ENCODE measurements around the gene PHACTR3.

The PHACTR3 gene

GRCh38 chr20:59741073-59741472 is 136.7 kb downstream of the PHACTR3 start:
- Mint-ChIP-seq H3K9me3 (peaks cover 3% of the 10 kb centered on the region), H3K36me3 (ENCODE audit: low read depth) (no peaks in the 10 kb centered on the region), H3K27me3 (ENCODE audit: low read depth) (peaks cover 44% of the 10 kb centered on the region), H3K4me3 (no peak overlapping the region), H3K27ac (no peak overlapping the region), H3K4me1 (no peaks in the 10 kb centered on the region)
- no peak for TF ChIP-seq CTCF (IDR thresholded peaks at IDR 0.05; ENCODE audit: unreplicated experiment in 3 of 3)

- H3K27ac Mint-ChIP-seq = no peak overlapping the region
- peaks cover 3% of the 10 kb centered on the region for H3K9me3 Mint-ChIP-seq
- no peaks in the 10 kb centered on the region for H3K36me3 Mint-ChIP-seq (ENCODE audit: low read depth)
- H3K4me1 Mint-ChIP-seq = no peaks in the 10 kb centered on the region
- no peak for TF ChIP-seq CTCF (IDR thresholded peaks at IDR 0.05; ENCODE audit: unreplicated experiment in 3 of 3)
- H3K27me3 Mint-ChIP-seq (ENCODE audit: low read depth) = peaks cover 46% of the 10 kb centered on the region
- no peak overlapping the region for H3K4me3 Mint-ChIP-seq
These were observed 138.2 kb downstream of the PHACTR3 start for GRCh38 chr20:59742351-59743095.

- H3K27ac Mint-ChIP-seq = no peak overlapping the region
- H3K9me3 Mint-ChIP-seq = peaks cover 3% of the 10 kb centered on the region
- no peak overlapping the region for H3K4me3 Mint-ChIP-seq
- no peaks in the 10 kb centered on the region for H3K36me3 Mint-ChIP-seq (ENCODE audit: low read depth)
- H3K4me1 Mint-ChIP-seq = no peaks in the 10 kb centered on the region
- TF ChIP-seq CTCF (IDR thresholded peaks at IDR 0.05; ENCODE audit: unreplicated experiment in 3 of 3) = no peak
- H3K27me3 Mint-ChIP-seq (ENCODE audit: low read depth) = peaks cover 46% of the 10 kb centered on the region
These were observed 139.0 kb downstream of the PHACTR3 start for GRCh38 chr20:59743308-59743707.

GRCh38 chr20:59743767-59744485 is 139.6 kb downstream of the PHACTR3 start:
- Mint-ChIP-seq H3K4me1 (peaks cover 6% of the 10 kb centered on the region), H3K27me3 (ENCODE audit: low read depth) (peaks cover 46% of the 10 kb centered on the region), H3K9me3 (peaks cover 3% of the 10 kb centered on the region), H3K27ac (no peak overlapping the region), H3K4me3 (no peak overlapping the region), H3K36me3 (ENCODE audit: low read depth) (no peaks in the 10 kb centered on the region)
- TF ChIP-seq CTCF (IDR thresholded peaks at IDR 0.05; ENCODE audit: unreplicated experiment in 3 of 3) = no peak

GRCh38 chr20:59744756-59745155 is 140.4 kb downstream of the PHACTR3 start:
- Mint-ChIP-seq H3K4me1 (peaks cover 11% of the 10 kb centered on the region), H3K27me3 (ENCODE audit: low read depth) (peaks cover 46% of the 10 kb centered on the region), H3K4me3 (no peak overlapping the region), H3K9me3 (peaks cover 3% of the 10 kb centered on the region), H3K36me3 (ENCODE audit: low read depth) (no peaks in the 10 kb centered on the region), H3K27ac (no peak overlapping the region)
- TF ChIP-seq CTCF (IDR thresholded peaks at IDR 0.05; ENCODE audit: unreplicated experiment in 3 of 3) = no peak
